ENCODE data around the gene FAM47C.

DNA sequence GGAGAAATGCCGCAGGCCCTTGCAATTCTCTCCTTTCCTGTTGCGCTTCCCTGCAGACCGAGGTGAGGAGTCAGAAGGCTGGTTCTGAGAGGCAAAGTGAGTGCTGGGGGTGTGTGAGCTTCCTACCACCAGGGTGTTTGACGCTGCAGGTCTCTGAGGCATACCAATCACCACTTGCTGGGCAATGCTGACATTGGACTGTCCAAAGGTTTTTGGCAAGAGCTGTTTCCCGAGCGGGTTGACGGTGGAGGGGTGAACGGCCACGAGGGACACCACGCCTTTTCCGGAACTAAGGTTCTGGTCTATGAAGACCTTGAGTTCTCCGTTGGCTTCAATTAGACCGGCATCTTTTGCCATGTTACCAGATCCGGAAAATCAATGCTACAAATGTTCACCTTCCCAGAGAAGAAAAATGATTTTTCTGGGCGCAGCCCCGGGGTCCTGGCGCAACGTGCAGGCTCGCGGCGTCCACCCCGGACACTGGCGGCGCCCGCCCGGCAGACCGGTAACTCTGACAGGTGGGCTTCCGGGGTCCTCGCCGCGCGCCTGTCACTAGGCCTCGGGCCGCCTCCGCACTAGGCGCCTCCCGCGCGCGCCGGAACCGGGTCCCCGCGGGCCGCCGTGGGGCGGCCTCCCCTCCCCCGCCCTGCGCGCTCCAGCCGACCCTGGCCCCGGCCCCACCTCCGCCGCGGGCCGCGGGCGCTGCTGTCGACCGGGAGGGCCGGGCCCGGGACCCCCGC lies 44.9 kb upstream of the FAM47C start:
- TF ChIP-seq, protein P1, sequence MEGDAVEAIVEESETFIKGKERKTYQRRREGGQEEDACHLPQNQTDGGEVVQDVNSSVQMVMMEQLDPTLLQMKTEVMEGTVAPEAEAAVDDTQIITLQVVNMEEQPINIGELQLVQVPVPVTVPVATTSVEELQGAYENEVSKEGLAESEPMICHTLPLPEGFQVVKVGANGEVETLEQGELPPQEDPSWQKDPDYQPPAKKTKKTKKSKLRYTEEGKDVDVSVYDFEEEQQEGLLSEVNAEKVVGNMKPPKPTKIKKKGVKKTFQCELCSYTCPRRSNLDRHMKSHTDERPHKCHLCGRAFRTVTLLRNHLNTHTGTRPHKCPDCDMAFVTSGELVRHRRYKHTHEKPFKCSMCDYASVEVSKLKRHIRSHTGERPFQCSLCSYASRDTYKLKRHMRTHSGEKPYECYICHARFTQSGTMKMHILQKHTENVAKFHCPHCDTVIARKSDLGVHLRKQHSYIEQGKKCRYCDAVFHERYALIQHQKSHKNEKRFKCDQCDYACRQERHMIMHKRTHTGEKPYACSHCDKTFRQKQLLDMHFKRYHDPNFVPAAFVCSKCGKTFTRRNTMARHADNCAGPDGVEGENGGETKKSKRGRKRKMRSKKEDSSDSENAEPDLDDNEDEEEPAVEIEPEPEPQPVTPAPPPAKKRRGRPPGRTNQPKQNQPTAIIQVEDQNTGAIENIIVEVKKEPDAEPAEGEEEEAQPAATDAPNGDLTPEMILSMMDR (IDR thresholded peaks at IDR 0.05): no peak
- TF ChIP-seq POLR2A (IDR thresholded peaks at IDR 0.05): no peak
